Ishikawa (cell line): ENCODE results near the gene KCNQ1.

Experiments
- CEBPB ChIP-seq: IDR thresholded peaks from 2 replicates; pipeline ENCODE4 v1.6.1; 2012
- CREB1 ChIP-seq: IDR thresholded peaks from 2 replicates; pipeline ENCODE4 v1.6.1; 2012; ENCODE audit warnings: low read depth
- EGR1 ChIP-seq: IDR thresholded peaks from 2 replicates; pipeline ENCODE4 v1.6.1; 2012
- EP300 ChIP-seq: IDR thresholded peaks from 2 replicates; pipeline ENCODE4 v1.6.1; 2012; ENCODE audit warnings: borderline replicate concordance
- FOXM1 ChIP-seq: IDR thresholded peaks from 2 replicates; pipeline ENCODE4 v1.6.1; 2012; ENCODE audit warnings: low read depth, borderline replicate concordance
- MAX ChIP-seq: IDR thresholded peaks from 2 replicates; pipeline ENCODE4 v1.6.1; 2012
- NFIC ChIP-seq: IDR thresholded peaks from 2 replicates; pipeline ENCODE4 v1.6.1; 2012
- RAD21 ChIP-seq: IDR thresholded peaks from 2 replicates; pipeline ENCODE4 v1.6.1; 2012; ENCODE audit warnings: low read depth
- REST ChIP-seq: IDR thresholded peaks from 2 replicates; pipeline ENCODE4 v1.6.1; 2012; ENCODE audit warnings: low read depth, mild to moderate bottlenecking
- TAF1 ChIP-seq: IDR thresholded peaks from 2 replicates; pipeline ENCODE4 v1.6.1; 2012; ENCODE audit warnings: low read depth, mild to moderate bottlenecking
- TCF12 ChIP-seq: IDR thresholded peaks from 2 replicates; pipeline ENCODE4 v1.6.1; 2012; ENCODE audit warnings: low read depth
- TEAD4 ChIP-seq: IDR thresholded peaks from 2 replicates; pipeline ENCODE4 v1.6.1; 2012
- USF1 ChIP-seq: IDR thresholded peaks from 2 replicates; pipeline ENCODE4 v1.6.1; 2012
- YY1 ChIP-seq: IDR thresholded peaks from 2 replicates; pipeline ENCODE4 v1.6.1; 2012; ENCODE audit warnings: low read depth
- ZBTB7A ChIP-seq: IDR thresholded peaks from 2 replicates; pipeline ENCODE4 v1.6.1; 2012; ENCODE audit warnings: low read depth

The KCNQ1 gene

GRCh38 chr11:2421226-2421994 lies 23.4 kb upstream of the KCNQ1 start:
- TF ChIP-seq FOXM1 (no peak), REST (no peak), TAF1 (no peak), EP300 (no peak), USF1 (no peak)

GRCh38 chr11:2421996-2422395 lies 22.8 kb upstream of the KCNQ1 start:
- no peak for TF ChIP-seq NFIC
- no peak for TF ChIP-seq EP300
- TF ChIP-seq CEBPB = no peak
- TF ChIP-seq EGR1 = no peak
- no peak for TF ChIP-seq TAF1
- no peak for TF ChIP-seq REST
- TF ChIP-seq CREB1 = no peak
- no peak for TF ChIP-seq TCF12
- TF ChIP-seq RAD21 = no peak
- no peak for TF ChIP-seq YY1
- TF ChIP-seq ZBTB7A = no peak
- no peak for TF ChIP-seq TEAD4
- TF ChIP-seq FOXM1 = no peak
- no peak for TF ChIP-seq MAX
- no peak for TF ChIP-seq USF1

- TF ChIP-seq TAF1 (no peak), YY1 (no peak), TEAD4 (no peak), ZBTB7A (no peak)
These were observed 22.2 kb upstream of the KCNQ1 start for GRCh38 chr11:2422461-2423156.

GRCh38 chr11:2423157-2424025 lies 21.4 kb upstream of the KCNQ1 start:
- no peak for TF ChIP-seq USF1
- no peak for TF ChIP-seq TCF12
- TF ChIP-seq RAD21 = no peak
- no peak for TF ChIP-seq EGR1
- no peak for TF ChIP-seq FOXM1
- TF ChIP-seq REST = no peak
- no peak for TF ChIP-seq MAX
- no peak for TF ChIP-seq YY1
- TF ChIP-seq EP300 = no peak
- no peak for TF ChIP-seq TEAD4
- TF ChIP-seq TAF1 = no peak
- no peak for TF ChIP-seq CREB1
- TF ChIP-seq CEBPB = no peak
- TF ChIP-seq NFIC = no peak
